ENCODE data around the gene MYLK. TPM values are rescaled to one million over a fixed set of nuclear protein-coding genes. Genes with fewer than 3 reads are reported as not detected.

The MYLK gene
- total RNA-seq, 2 experiments from 2014 or later, result 0.22 TPM; not detected in 1

- no peak for TF ChIP-seq CTCF (IDR thresholded peaks at IDR 0.05)
- no peak for DNase-seq
Measured at GRCh38 chr3:123597561-123597960, 286.6 kb downstream of the MYLK start.

GRCh38 chr3:123595396-123596180 is 288.5 kb downstream of the MYLK start:
- H3K27me3 ChIP-seq (ENCODE audit: control insufficient read depth in 1 of 2, insufficient read depth in 2 of 2, low read length in 2 of 2), result no peaks in the 10 kb centered on the region
- TF ChIP-seq CTCF (IDR thresholded peaks at IDR 0.05), result no peak
- Mint-ChIP-seq H3K27ac (no peak overlapping the region), H3K36me3 (ENCODE audit: low read depth) (peaks cover 19% of the 10 kb centered on the region), H3K9me3 (peaks cover 10% of the 10 kb centered on the region), H3K4me3 (no peak overlapping the region), H3K4me1 (ENCODE audit: low read depth) (no peaks in the 10 kb centered on the region), H3K27me3 (no peaks in the 10 kb centered on the region)
- DNase-seq (no peak), ATAC-seq (ENCODE audit: poor library complexity) (no peak)
- H3K4me1 ChIP-seq (ENCODE audit: insufficient read depth, low read length), result no peaks in the 10 kb centered on the region
- no peak overlapping the region for H3K4me3 ChIP-seq (ENCODE audit: low read length)
- no peaks in the 10 kb centered on the region for H3K36me3 ChIP-seq (ENCODE audit: insufficient read depth, low read length)
- no peak overlapping the region for H3K27ac ChIP-seq (ENCODE audit: low read depth in 1 of 2, low read length in 2 of 2)
- ChIA-PET POLR2A (no interaction called here), CTCF (no interaction called here)
- H3K9me3 ChIP-seq (ENCODE audit: control insufficient read depth in 1 of 2, insufficient read depth in 1 of 2, low read length in 2 of 2), result peaks cover 4 to 7% of the 10 kb centered on the region in 2 experiments
- intact Hi-C loops (cut with DNase I, micrococcal nuclease), result no loop called here

More at GRCh38 chr3:123597561-123597960, 286.6 kb downstream of the MYLK start:
- Histone ChIP-seq H3K27me3 (ENCODE audit: control insufficient read depth in 1 of 2, insufficient read depth in 2 of 2, low read length in 2 of 2) (no peaks in the 10 kb centered on the region), H3K4me1 (ENCODE audit: insufficient read depth, low read length) (no peaks in the 10 kb centered on the region), H3K27ac (ENCODE audit: low read depth in 1 of 2, low read length in 2 of 2) (no peak overlapping the region), H3K36me3 (ENCODE audit: insufficient read depth, low read length) (no peaks in the 10 kb centered on the region), H3K9me3 (ENCODE audit: control insufficient read depth in 1 of 2, insufficient read depth in 1 of 2, low read length in 2 of 2) (no peaks in the 10 kb centered on the region), H3K4me3 (ENCODE audit: low read length) (no peak overlapping the region)
- ChIA-PET CTCF (no interaction called here), POLR2A (no interaction called here)
- no peaks in the 10 kb centered on the region for H3K27me3 Mint-ChIP-seq
- H3K4me1 Mint-ChIP-seq (ENCODE audit: low read depth), result no peaks in the 10 kb centered on the region
- intact Hi-C loops (cut with DNase I, micrococcal nuclease), result no loop called here
- H3K27ac Mint-ChIP-seq, result no peak overlapping the region
- peaks cover 4% of the 10 kb centered on the region for H3K9me3 Mint-ChIP-seq
- ATAC-seq (ENCODE audit: poor library complexity), result no peak
- H3K36me3 Mint-ChIP-seq (ENCODE audit: low read depth), result peaks cover 8% of the 10 kb centered on the region
- no peak overlapping the region for H3K4me3 Mint-ChIP-seq

- POLR2A ChIA-PET, result no interaction called here
Measured at GRCh38 chr3:123593381-123593780, 290.8 kb downstream of the MYLK start.

More at GRCh38 chr3:123593381-123593780, 290.8 kb downstream of the MYLK start:
- intact Hi-C loops (cut with DNase I, micrococcal nuclease), result no loop called here
- no peak overlapping the region for H3K4me3 ChIP-seq (ENCODE audit: low read length)
- no peak overlapping the region for H3K27ac ChIP-seq (ENCODE audit: low read depth in 1 of 2, low read length in 2 of 2)
- H3K27me3 ChIP-seq (ENCODE audit: control insufficient read depth in 1 of 2, insufficient read depth in 2 of 2, low read length in 2 of 2), result no peaks in the 10 kb centered on the region
- Mint-ChIP-seq H3K4me1 (ENCODE audit: low read depth) (peaks cover 5% of the 10 kb centered on the region), H3K4me3 (no peak overlapping the region), H3K27ac (no peak overlapping the region), H3K36me3 (ENCODE audit: low read depth) (peaks cover 37% of the 10 kb centered on the region), H3K27me3 (no peaks in the 10 kb centered on the region), H3K9me3 (peaks cover 13% of the 10 kb centered on the region)
- CTCF ChIA-PET, result no interaction called here
- TF ChIP-seq CTCF (IDR thresholded peaks at IDR 0.05), result no peak
- peaks cover 10 to 13% of the 10 kb centered on the region in 2 experiments for H3K9me3 ChIP-seq (ENCODE audit: control insufficient read depth in 1 of 2, insufficient read depth in 1 of 2, low read length in 2 of 2)
- H3K4me1 ChIP-seq (ENCODE audit: insufficient read depth, low read length), result no peaks in the 10 kb centered on the region
- ATAC-seq (ENCODE audit: poor library complexity) (no peak), DNase-seq (no peak)
- no peaks in the 10 kb centered on the region for H3K36me3 ChIP-seq (ENCODE audit: insufficient read depth, low read length)
